CD4-positive, alpha-beta T cell (primary cell): ENCODE results near the gene ARHGEF4. TPM values are rescaled to one million over a fixed set of nuclear protein-coding genes. Genes with fewer than 3 reads are reported as not detected.

Experiments used
- ATAC-seq: fragments of 200-7000 bp; cut with Tn5 transposase; one replicate; pipeline ENCODE4 v1.10.0; 2022; ENCODE audit warnings: mild to moderate bottlenecking; ENCODE audit not compliant: poor library complexity
- CTCF ChIA-PET: fragments of 350-600 bp; sonication (Branson Sonifier 250); formaldehyde crosslinking; loops from one replicate; lab custom pipeline; 2021; ENCODE audit warnings: antibody characterized with exemption, inconsistent platforms; lab: Charles Lee
- POLR2A ChIA-PET: fragments of 350-600 bp; sonication (Branson Sonifier 250); formaldehyde crosslinking; loops from one replicate; lab custom pipeline; 2021; ENCODE audit warnings: antibody characterized with exemption, inconsistent platforms; lab: Charles Lee
- DNase-seq, 14 experiments: peaks; one replicate each; pipeline ENCODE4 v3.0.0-alpha.2; 2013 to 2020; ENCODE audit warnings: mixed read lengths in 2 of 14
- H3K27ac ChIP-seq, 2 donors: one replicate each; pipeline versions ENCODE4 v1.5.1 to v1.7.0; 2013; ENCODE audit warnings: low read length in 2 of 2, low read depth in 1 of 2, mild to moderate bottlenecking in 1 of 2
- H3K27me3 ChIP-seq, 2 experiments: 1 replicate in 1 of 2; 2 replicates in 1 of 2; pipeline versions ENCODE4 v1.6.1 to v1.7.0; 2013; ENCODE audit warnings: low read length in 2 of 2, control low read depth in 1 of 2, mild to moderate bottlenecking in 1 of 2, moderate library complexity in 1 of 2; ENCODE audit not compliant: insufficient read depth in 2 of 2, control insufficient read depth in 1 of 2
- H3K36me3 ChIP-seq: one replicate; pipeline ENCODE4 v1.6.1; 2013; ENCODE audit warnings: low read length, control low read depth; ENCODE audit not compliant: insufficient read depth
- H3K4me1 ChIP-seq: one replicate; pipeline ENCODE4 v1.6.1; 2013; ENCODE audit warnings: low read length, control low read depth; ENCODE audit not compliant: insufficient read depth
- H3K4me3 ChIP-seq: one replicate; pipeline ENCODE4 v1.5.1; 2013; ENCODE audit warnings: mild to moderate bottlenecking, low read length, moderate library complexity
- H3K9me3 ChIP-seq, 2 experiments: 1 replicate in 1 of 2; 2 replicates in 1 of 2; pipeline versions ENCODE4 v1.6.1 to v1.7.0; 2013; ENCODE audit warnings: low read length in 2 of 2, mild to moderate bottlenecking in 2 of 2, control low read depth in 1 of 2, moderate library complexity in 1 of 2; ENCODE audit not compliant: control insufficient read depth in 1 of 2, insufficient read depth in 1 of 2
- H3K27ac Mint-ChIP-seq: one replicate; pipeline ENCODE4 v1.8.0; 2020; ENCODE audit warnings: mixed read lengths
- H3K27me3 Mint-ChIP-seq: one replicate; pipeline ENCODE4 v1.8.0; 2021; ENCODE audit warnings: mixed read lengths
- H3K36me3 Mint-ChIP-seq: one replicate; pipeline ENCODE4 v1.8.0; 2021; ENCODE audit warnings: low read depth, mixed read lengths
- H3K4me1 Mint-ChIP-seq: one replicate; pipeline ENCODE4 v1.8.0; 2021; ENCODE audit warnings: low read depth, mixed read lengths
- H3K4me3 Mint-ChIP-seq: one replicate; pipeline ENCODE4 v1.8.0; 2020; ENCODE audit warnings: mild to moderate bottlenecking, mixed read lengths
- H3K9me3 Mint-ChIP-seq: one replicate; pipeline ENCODE4 v1.8.0; 2020; ENCODE audit warnings: mixed read lengths
- CTCF ChIP-seq: fragments of 200-600 bp; IDR thresholded peaks from one replicate; pipeline ENCODE4 v1.8.0; 2022; ENCODE audit warnings: antibody characterized with exemption, mild to moderate bottlenecking
- intact Hi-C, 2 experiments: fragments of 100-400 bp; cut with DNase I in 1 of 2; cut with micrococcal nuclease in 1 of 2; formaldehyde crosslinking; loops; one replicate each; pipeline versions ENCODE4 v1.15.1 to v1.9.0; 2023 to 2025; cut with DNase I, micrococcal nuclease
- total RNA-seq, 174 experiments: library from RNA in 2 of 174; stranded (reverse) in 2 of 174; gene quantifications; one replicate each; pipeline ENCODE4 v1.2.3 and lab custom pipeline; 2021 to 2026

ARHGEF4 gene
- total RNA-seq, 2 experiments from 2014 or later = 3.6 to 4.1 TPM

- Histone ChIP-seq H3K4me1 (no peaks in the 10 kb centered on the region), H3K36me3 (no peaks in the 10 kb centered on the region), H3K27ac (no peak overlapping the region), H3K4me3 (no peak overlapping the region), H3K27me3 (peaks cover 3 to 6% of the 10 kb centered on the region in 2 experiments), H3K9me3 (peaks cover 0 to 3% of the 10 kb centered on the region in 2 experiments)
- no peak for TF ChIP-seq CTCF
- ChIA-PET CTCF (no interaction called here), POLR2A (no interaction called here)
- Mint-ChIP-seq H3K4me3 (no peak overlapping the region), H3K27ac (no peak overlapping the region), H3K27me3 (peaks cover 25% of the 10 kb centered on the region), H3K4me1 (no peaks in the 10 kb centered on the region), H3K36me3 (no peaks in the 10 kb centered on the region), H3K9me3 (no peaks in the 10 kb centered on the region)
- ATAC-seq = no peak
- intact Hi-C loops = no loop called here
- no peak for DNase-seq
Observed at GRCh38 chr2:130830538-130830937, 6.2 kb upstream of the ARHGEF4 start.

GRCh38 chr2:130831356-130831755 lies 5.4 kb upstream of the ARHGEF4 start:
- no peak overlapping the region for H3K4me3 Mint-ChIP-seq
- no peaks in the 10 kb centered on the region for H3K9me3 Mint-ChIP-seq
- peaks cover 29% of the 10 kb centered on the region for H3K27me3 Mint-ChIP-seq
- no peaks in the 10 kb centered on the region for H3K36me3 Mint-ChIP-seq
- no peak overlapping the region for H3K27ac Mint-ChIP-seq
- H3K36me3 ChIP-seq = no peaks in the 10 kb centered on the region
- no peaks in the 10 kb centered on the region for H3K4me1 Mint-ChIP-seq
- H3K9me3 ChIP-seq = peaks cover 0 to 3% of the 10 kb centered on the region in 2 experiments
- POLR2A ChIA-PET = no interaction called here
- H3K27ac ChIP-seq = no peak overlapping the region
- CTCF ChIA-PET = no interaction called here
- intact Hi-C loops = no loop called here
- ATAC-seq (no peak), DNase-seq (no peak)
- H3K4me1 ChIP-seq = peaks cover 3% of the 10 kb centered on the region
- no peak overlapping the region for H3K4me3 ChIP-seq
- peaks cover 6 to 11% of the 10 kb centered on the region in 2 experiments for H3K27me3 ChIP-seq
- no peak for TF ChIP-seq CTCF

- peaks cover 0 to 3% of the 10 kb centered on the region in 2 experiments for H3K9me3 ChIP-seq
- H3K27me3 ChIP-seq = peaks cover 8 to 14% of the 10 kb centered on the region in 2 experiments
- no peak for DNase-seq
- Mint-ChIP-seq H3K4me1 (no peaks in the 10 kb centered on the region), H3K9me3 (no peaks in the 10 kb centered on the region), H3K27ac (no peak overlapping the region), H3K4me3 (no peak overlapping the region), H3K27me3 (peaks cover 29% of the 10 kb centered on the region), H3K36me3 (no peaks in the 10 kb centered on the region)
- ChIA-PET POLR2A (no interaction called here), CTCF (no interaction called here)
- H3K4me3 ChIP-seq = no peak overlapping the region
- no peak overlapping the region for H3K27ac ChIP-seq
- H3K4me1 ChIP-seq = peaks cover 9% of the 10 kb centered on the region
- no peaks in the 10 kb centered on the region for H3K36me3 ChIP-seq
- ATAC-seq = no peak
- intact Hi-C loops = no loop called here
- no peak for TF ChIP-seq CTCF
Observed at GRCh38 chr2:130832296-130832940, 4.3 kb upstream of the ARHGEF4 start.
